GM21529 (cell line): ENCODE data around the gene ATP5F1D.

ENCODE experiments used
- ATAC-seq: cut with Tn5 transposase; IDR thresholded peaks from one replicate; pipeline ENCODE4 v1.9.1; 2021; ENCODE audit not compliant: unreplicated experiment

ATP5F1D gene

DNA sequence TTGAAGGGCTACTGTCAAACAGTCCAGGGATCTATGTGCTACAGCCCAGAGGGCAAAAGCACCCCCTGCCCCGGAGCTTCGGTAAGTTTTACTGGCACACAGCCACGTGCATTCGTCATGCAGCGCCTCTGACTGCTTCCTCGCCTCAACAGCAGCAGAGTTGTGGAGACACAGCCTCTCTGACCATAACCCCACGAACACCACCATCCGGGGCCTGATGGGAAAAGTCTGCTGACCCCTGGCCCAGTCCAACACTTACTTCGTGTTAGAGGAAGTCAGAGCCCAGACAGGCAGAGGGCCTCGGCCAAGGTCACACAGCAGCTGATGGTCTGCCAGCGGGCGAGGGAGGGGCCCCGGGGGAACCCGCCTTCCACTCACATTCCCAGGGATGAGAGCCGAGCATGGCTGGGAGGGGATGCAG is 8.9 kb upstream of the ATP5F1D start:
- no peak for ATAC-seq

DNA sequence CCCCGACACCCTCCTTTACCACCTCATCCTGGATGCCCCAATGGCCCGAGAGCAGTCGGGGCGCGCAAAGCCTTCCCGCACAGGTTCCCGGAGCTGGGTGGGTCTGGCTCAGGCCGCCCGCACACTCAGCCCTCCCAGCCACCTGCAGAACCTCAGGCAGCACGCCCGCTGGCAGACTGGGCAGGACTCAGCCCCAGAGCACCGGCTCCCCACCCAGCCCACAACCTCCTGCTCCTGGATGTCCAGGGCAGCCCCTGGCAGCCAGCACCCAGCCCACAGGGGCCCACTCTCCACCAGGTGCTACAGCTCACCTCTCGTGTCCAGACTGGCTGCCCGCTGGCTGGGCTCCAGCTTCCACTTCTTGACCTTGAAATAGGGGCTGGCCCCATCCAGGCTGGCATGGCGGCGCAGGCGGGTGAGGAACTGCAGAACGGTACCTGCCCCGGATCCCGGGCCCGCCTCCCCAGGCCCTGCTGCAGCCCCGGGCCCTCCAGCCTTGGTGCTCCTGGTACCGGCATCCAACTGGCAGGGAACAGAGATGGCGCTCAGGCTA is 8.4 kb upstream of the ATP5F1D start:
- no peak for ATAC-seq

DNA sequence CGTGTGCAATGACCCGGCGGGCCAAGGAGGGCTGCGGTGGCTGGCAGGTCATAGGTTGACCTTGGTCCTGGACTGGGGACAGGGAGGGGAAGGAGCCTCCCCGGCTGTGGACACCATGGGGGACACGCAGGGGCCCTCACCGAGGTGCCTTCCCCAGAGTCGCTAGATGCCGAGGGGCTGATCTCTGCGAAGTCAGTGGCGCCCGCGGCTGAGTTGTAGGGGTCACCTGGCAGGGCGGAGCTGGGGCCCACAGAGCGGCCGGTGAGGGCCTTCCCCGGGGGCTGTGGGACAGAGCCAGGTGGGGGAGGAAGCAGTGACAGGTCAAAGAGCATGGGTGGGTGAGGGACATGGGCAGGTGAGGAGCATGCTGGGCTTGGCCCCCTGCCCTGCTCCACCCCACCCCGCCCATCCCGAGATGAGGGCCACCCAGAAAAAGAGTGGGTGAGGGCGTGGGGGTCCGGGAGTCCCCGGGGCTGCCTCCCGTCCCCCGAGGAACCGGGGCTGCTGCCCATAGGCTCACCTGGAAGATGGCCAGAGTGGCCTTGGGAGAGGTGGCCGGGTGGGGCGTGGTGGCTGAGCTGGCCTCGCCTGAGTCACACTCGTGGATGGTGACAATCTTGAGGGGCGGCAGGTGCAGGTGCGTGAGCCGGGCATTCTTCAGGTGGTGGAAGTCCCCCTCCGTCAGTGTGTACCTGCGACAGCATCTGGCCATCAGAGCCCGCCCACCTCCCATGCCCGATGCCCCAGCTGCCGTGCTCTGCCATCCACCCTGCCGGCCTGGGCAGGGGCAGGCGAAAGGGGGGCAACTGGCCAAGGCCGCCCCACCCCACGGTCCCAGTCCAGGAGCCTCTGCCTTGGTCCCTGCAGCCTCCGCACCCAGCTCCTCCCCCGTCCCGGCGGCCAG is 7.2 kb upstream of the ATP5F1D start:
- ATAC-seq: no peak

DNA sequence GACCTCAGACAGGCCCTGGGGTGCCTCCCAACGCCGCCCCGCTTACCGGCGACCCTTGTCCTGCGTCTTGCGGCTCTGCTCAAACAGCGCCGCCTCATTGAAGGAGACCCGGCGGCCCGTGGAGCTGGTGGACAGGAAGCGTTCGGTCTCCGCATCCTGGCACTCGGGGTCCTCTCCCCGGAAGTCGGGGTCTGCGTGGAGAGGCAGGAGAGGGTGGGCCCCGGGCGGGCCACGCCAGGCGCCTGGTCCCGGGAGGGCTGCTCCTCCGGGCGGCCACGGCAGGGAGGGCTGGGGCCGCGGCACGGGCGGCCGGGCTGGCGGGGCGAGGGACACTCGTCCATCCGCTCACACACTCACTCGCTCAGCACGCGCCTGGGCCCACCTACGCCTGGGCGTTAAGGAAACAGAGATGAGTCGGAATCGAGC is 6.6 kb upstream of the ATP5F1D start:
- ATAC-seq: no peak

DNA sequence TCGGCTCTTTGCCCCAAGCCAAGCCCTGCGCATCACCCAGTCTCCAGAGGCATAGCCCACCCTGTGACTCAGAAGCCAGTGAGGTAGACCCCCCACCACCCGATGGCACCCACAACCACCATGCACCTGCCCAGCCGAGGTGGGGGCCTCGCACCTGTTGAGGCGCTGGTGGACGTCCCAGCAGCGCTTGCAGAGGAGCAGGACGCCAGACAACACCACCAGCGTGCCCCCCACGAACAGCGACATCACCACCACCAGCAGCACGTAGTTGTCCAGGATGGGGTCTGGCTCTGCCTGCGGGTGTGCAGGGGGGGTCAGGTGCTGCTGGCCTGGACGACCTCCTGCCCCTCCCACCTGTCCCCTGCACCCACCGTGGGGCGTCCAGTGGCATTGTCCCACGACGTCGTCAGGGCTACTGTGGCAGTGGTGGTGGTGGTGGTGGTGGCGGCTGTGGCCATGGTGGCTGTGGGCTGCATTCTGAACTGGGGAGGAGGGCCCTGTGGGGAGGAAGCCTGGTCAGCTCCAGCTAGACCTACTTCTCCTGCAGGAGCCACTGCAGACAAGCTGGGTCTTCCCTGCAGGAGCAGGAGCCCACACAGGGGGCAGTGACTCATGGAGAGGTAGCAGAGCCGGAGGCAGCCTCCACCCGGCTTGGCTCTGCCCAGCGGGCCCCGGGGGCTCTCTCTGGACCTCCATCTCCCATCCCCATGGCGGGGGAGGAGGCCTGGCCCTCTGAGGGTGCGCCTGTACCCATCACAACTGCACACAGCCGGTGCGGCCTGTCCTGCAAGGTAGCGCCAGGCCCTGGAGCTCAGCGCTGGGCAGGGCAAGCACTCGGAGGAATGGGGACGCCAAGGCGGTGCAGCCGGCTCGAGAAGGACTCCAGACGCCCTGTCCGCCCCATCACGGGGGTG is 5.7 kb upstream of the ATP5F1D start:
- no peak for ATAC-seq

DNA sequence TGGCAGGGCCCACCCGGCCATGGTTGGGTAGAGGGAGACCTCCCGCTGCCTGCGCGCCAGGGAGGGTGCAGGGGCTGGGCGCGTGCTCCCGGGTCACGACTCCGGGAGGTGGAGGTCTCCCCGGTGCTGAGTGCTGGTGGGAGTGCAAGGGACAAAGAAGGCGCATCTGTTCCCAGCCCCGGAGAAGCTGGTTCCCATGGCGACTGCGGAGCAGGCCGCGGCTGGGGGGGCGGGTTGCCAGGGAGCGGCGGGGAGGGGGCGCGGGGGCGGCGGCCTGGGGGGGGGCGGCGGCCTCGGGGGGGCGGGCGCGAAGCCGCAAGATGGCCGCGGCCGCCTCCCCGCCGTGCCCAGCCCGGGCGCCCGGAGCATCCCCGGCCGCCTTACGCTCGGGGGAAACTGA is 5.0 kb upstream of the ATP5F1D start:
- ATAC-seq: no peak

DNA sequence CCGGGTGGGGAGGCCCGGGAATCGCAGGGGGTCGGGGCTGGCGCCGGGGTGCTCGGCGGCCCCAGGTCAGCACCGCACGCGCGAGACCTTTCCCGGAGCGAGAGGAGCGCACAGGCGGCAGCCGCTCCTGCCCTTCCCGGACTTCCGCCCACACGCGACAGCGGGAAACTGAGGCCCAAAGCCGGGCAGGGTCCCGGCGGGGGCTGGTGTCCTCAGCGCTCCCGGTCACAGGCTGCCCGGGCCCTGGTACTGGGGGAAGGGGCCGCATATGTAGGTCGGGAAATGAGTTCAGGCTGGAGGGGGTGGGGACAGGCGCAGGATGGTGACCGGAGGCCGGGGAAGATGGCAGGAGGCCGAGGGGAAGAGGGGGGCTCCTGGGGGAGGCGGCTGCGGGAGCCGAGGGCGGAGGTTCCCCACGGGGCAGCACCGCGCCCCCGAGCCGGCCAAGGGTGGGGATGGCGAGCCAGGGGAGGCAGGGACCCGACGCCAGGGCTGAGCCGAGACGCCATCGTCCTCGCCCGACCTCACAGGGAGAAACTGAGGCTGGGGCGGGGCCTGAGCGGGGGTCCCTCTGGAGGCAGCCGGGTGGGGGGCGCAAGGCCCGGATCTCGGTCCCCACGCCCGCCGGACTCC is 4.4 kb upstream of the ATP5F1D start:
- ATAC-seq: no peak

DNA sequence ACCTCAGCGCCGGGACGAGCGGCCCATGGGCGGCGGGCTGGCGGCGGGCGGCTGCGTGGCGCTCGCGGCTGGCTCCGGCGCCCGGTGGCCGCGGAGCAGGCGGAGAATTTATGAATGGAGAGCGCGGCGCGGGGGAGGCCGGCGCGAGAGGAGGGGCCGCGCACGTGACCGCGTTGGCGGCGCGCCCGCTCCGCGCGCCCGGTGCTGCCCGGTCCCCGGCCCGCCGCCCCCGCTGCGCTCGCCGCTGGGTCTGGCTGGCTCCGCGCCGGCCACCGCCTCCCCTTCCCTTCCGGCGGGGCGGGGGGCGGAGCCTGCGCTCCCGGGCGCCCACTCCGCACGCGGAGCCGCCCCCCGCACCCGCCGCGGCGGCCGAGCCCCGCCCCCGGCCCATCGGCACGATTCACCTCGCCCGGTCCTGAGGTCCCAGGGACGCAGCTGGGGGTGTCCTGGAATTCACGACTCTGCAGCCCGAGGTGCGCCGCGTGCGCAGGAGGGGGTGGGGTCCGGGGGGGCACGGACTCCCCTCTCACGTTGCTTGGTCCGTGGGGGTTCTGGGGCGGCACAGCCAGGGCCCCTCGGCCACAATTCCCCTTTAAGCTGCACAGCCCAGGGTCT is 3.7 kb upstream of the ATP5F1D start, which contains the start of gene CBARP:
Gene CBARP, minus strand, starts transcription at position 252 of the 615 bp plus-strand sequence. CDS start 1,905 bp downstream, outside the sequence.
- ATAC-seq: no peak

DNA sequence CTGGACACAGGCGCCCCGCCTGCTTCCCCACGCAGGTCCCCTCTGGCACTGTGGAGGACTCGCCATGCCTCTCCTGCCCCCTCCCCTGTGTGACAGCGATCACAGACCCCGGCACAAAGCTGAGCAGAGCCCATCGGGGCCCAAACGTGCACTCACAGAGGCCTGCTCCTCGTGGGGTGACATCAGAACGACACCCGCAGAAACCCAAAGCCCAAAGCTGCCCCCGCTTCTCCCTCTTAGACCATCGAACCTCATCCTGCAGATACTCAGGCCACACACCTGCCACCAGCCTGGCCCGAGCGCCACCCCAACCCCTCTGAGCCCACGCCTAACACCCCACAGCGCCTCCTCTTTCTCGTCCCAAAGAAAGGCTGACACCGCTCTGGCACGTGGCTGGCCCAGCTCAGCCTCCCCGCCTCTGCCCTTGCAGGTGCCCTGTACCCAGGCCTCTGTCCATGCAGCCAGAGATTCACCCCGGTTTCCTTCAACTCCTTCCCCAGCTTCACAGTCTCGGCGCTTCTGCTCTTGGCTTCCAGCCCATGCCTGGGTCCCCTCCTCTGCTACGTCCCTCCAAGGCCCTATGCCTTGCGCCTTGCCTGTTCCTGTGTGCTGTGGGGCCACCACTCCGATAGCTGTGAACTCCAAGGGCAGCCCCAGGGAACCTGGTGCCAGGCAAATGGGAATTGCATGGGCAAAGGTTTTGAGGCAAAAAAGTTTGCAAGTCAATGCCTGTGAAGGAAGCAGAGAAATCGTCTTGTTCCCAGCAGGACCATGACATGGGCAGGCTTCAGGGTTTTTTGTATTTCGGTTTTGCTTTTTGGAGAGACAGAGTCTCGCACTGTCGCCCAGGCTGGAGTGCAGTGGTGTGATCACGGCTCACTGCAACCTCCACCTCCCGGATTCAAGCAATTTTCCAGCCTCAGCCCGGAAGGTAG is 2.9 kb upstream of the ATP5F1D start:
- ATAC-seq: no peak

DNA sequence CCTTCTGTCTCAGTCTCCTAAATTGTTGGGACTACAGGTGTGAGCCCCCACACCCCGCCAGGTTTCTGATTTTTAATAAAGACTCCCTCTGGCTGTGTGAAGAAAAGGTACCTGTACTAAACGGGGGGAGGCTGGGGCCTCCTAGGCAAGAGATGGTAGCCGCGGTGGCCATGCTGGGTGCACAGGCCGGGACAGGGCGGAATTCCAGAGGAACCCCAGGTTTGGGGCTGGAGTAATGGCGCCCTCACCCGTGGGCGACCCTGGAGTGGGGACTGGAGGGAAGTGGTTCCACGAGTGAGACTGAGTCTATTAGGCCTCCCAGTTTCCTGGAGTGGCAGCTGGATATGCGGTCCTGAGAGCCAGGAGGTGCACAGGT is 2.1 kb upstream of the ATP5F1D start:
- no peak for ATAC-seq

DNA sequence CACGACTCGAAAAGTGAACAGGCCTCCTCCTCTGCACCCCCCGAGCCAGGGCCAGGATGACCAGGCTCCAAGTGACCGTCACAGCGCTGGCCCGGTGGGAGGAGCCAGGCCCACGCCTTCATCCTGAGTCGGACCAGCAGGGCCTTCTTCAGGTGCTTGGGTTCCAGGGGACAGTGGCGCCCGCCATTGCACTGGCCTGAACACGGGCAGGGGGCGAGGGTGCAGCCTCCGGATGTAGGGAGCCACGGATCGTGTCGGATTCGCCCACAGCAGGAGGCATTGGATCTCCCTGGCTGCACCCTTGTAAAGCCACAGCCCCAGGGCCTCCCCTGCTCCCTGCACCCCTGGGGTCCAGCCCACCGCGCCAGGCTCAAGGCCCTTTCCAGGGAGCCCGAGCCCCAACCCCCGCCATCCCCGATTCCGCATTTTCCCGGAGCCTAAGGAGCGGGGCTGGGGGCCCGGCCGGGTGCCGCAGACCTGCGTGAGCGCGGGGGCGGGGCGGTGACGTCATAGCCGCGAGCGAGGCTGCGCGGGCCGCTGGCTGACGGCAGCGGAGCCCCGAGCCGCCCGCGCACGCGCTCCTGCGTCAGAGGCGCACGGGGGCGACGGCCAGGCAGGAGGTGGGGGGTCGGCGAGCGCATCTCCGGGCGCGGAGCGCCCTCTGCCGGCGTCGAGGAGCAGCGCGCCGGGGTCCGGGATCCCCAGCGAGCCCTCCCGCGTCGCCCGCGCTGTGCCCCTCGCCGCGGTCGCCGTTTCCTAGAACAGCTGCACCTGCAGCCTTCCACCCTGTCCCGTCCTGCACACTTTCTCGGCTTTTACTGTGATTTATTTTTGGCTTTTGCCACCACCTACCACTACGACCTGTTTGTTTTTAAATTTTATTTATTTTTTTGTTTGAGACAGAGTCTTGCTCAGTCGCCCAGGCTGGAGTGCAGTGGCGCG is 1.5 kb upstream of the ATP5F1D start:
- ATAC-seq: peak; percentile 35

DNA sequence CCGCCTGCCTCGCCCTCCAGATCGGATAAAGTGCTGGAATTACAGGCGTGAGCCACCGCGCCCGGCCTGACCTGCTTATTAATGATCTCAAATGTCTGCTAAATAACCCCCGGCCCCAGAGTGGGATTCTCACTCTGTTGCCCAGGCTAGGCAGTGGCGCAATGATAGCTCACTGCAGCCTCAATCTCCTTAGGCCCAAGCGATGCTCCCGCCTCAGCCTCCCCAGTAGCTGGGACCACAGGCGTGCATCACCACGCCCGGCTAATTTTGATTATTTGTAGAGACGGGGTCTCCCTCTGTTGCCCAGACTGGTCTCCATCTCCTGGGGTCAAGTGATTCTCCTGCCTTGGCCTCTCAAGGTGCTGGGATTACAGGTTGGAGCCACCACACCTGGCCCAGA is 626 bp upstream of the ATP5F1D start:
- no peak for ATAC-seq

DNA sequence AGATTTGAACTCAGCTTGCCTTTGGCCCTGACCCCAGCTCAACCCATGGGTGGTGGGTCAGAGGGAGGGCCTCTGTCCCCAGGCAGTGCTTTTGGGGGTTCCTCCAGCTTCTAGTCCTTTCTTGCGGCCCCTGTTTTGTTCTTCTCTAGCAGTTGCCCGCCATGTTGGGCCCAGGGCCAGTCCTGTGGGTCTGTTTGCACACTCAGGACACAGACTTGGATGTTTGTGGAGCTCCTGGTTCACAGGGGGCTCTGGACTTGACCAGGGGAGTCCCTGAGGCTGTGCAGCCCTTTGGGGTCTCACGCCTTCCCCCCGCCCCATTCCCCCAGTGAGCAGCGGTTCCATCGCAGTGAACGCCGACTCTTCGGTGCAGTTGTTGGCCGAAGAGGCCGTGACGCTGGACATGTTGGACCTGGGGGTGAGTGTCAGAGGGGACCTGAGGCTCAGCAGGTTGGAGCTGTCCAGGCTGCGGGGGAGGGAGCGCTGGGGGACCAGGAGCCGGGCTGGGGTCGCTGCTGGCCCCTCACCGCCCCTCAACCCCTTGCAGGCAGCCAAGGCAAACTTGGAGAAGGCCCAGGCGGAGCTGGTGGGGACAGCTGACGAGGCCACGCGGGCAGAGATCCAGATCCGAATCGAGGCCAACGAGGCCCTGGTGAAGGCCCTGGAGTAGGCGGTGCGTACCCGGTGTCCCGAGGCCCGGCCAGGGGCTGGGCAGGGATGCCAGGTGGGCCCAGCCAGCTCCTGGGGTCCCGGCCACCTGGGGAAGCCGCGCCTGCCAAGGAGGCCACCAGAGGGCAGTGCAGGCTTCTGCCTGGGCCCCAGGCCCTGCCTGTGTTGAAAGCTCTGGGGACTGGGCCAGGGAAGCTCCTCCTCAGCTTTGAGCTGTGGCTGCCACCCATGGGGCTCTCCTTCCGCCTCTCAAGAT is 2.5 kb downstream of the ATP5F1D start:
- ATAC-seq: no peak

DNA sequence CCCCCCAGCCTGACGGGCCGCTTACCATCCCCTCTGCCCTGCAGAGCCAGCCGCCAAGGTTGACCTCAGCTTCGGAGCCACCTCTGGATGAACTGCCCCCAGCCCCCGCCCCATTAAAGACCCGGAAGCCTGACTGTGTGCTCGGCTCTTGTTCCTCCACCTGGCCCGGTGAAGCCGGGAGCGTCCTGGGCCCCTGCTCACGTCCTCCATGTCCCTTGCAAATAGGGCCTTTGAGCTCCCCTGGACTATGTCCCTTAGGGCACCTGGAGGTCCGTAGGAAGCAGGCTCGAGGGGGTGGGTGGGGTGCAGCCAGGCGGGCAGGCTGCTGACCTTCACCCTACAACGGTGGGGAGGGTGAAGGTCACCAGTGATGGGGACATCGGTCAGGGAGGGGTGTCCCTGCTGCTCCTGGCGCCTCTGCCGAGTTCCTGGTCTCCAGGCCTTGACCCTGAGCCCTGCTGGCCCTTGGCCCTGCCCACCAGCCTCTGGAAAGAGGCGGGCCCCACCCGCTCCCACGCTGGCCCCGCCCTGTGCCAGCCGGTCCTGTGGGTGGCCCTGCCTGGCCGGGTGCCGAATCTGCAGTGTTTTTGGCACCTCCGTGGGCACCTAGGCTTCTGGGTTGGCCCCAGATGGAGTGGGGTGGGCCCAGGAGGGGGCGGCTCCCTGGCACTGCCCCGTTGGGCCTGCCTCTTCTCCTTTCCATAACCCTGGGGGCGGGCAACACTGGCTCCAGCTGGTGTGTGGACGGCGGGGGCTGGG is 3.3 kb downstream of the ATP5F1D start:
- no peak for ATAC-seq

DNA sequence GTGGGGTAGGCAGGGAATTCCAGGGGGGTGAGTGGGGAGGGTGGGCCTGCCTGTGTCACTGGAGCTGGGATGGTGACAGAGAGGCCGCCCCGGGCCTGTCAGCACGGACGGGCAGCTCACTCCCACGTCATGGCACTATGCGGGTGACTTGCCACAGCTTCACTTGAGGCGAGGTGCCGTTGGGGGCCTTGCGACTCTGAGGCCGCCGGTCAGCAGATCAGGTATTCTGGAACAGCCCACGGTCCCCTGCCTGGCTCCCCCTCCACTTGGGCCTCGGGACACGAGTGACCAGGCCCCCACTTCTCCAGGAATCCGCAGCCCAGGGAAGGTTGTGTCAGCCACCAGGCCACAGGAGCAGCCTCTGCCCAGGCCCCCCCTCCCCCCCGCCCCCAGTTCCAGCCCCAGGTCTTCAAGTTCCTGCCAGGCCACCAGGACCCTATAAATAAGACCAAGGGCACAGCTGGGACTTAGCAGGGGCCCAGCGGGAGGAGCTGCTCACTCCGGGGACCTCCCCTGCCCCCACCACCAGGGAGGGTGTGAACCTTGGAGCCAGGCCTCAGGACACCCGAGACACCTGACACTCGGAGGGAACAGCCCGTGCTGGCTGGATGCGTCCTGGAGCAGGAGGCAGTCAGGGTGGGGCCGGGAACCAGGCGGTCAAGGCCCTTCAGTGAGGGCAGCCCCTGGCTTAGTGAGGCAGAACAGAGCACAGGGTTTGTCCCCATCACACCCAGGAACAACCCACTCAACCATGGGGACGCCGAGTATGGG is 4.1 kb downstream of the ATP5F1D start:
- no peak for ATAC-seq
